SU-DHL-6 (cell line): ENCODE data around the gene KANK2.

Experiments used
- CTCF ChIP-seq: fragments of 200-600 bp; sonication (generic); IDR thresholded peaks from one replicate; pipeline ENCODE4 v1.5.1; 2017; ENCODE audit warnings: antibody characterized with exemption, mild to moderate bottlenecking, low read length, moderate library complexity; ENCODE audit not compliant: insufficient read depth, poor library complexity, severe bottlenecking
- EZH2phosphoT487 ChIP-seq: fragments of 200-600 bp; sonication (generic), shearing (Covaris generic); conservative IDR thresholded peaks from 2 replicates; pipeline ENCODE4 v1.6.1; 2018; ENCODE audit warnings: mild to moderate bottlenecking, antibody characterized with exemption, low read length, moderate library complexity, mixed read lengths

- TF ChIP-seq CTCF: no peak
- no peak for TF ChIP-seq EZH2phosphoT487
Measured at GRCh38 chr19:11202488-11203193, 5.3 kb upstream of the KANK2 start.
